ENCODE data around the gene PARN. TPM values are rescaled to one million over a fixed set of nuclear protein-coding genes. Genes with fewer than 3 reads are reported as not detected.

The PARN gene
- total RNA-seq, 2 experiments from 2014 or later: 27.4 to 28.2 TPM

- Mint-ChIP-seq H3K36me3 (ENCODE audit: low read depth) (peaks cover 25% of the 10 kb centered on the region), H3K4me1 (ENCODE audit: low read depth) (no peaks in the 10 kb centered on the region), H3K27ac (no peak overlapping the region), H3K4me3 (no peak overlapping the region), H3K27me3 (no peaks in the 10 kb centered on the region), H3K9me3 (no peaks in the 10 kb centered on the region)
- POLR2A ChIA-PET: no interaction called here
- intact Hi-C loops (cut with DNase I, micrococcal nuclease): no loop called here
- Histone ChIP-seq H3K27ac (ENCODE audit: low read depth in 1 of 2, low read length in 2 of 2) (no peak overlapping the region), H3K4me1 (ENCODE audit: insufficient read depth, low read length) (peaks cover 2% of the 10 kb centered on the region), H3K9me3 (ENCODE audit: control insufficient read depth in 1 of 2, insufficient read depth in 1 of 2, low read length in 2 of 2) (peaks cover 0 to 14% of the 10 kb centered on the region in 2 experiments), H3K4me3 (ENCODE audit: low read length) (no peak overlapping the region), H3K36me3 (ENCODE audit: insufficient read depth, low read length) (peaks cover 7% of the 10 kb centered on the region), H3K27me3 (ENCODE audit: control insufficient read depth in 1 of 2, insufficient read depth in 2 of 2, low read length in 2 of 2) (no peaks in the 10 kb centered on the region)
- DNase-seq: no peak
- no peak for TF ChIP-seq CTCF (IDR thresholded peaks at IDR 0.05)
- CTCF ChIA-PET: no interaction called here
- ATAC-seq (ENCODE audit: poor library complexity): no peak
Measured at GRCh38 chr16:14530046-14530445, 100.0 kb downstream of the PARN start.

- intact Hi-C loops (cut with DNase I, micrococcal nuclease): loop anchor here (1.0 to 5.0 kb wide), 5 partner anchors 226 to 607 kb away; partner anchors contain the start of gene ERCC4 (in 1 of the 2)
- Mint-ChIP-seq H3K27me3 (no peaks in the 10 kb centered on the region), H3K27ac (no peak overlapping the region), H3K4me3 (no peak overlapping the region), H3K4me1 (ENCODE audit: low read depth) (no peaks in the 10 kb centered on the region), H3K9me3 (no peaks in the 10 kb centered on the region), H3K36me3 (ENCODE audit: low read depth) (peaks cover 24% of the 10 kb centered on the region)
- ChIA-PET CTCF (interaction anchor here (1.2 kb wide), 1 partner anchor 279 kb away, joined by 3 read pairs; no protein-coding TSS in a partner anchor), POLR2A (no interaction called here)
- Histone ChIP-seq H3K4me1 (ENCODE audit: insufficient read depth, low read length) (peaks cover 2% of the 10 kb centered on the region), H3K27ac (ENCODE audit: low read depth in 1 of 2, low read length in 2 of 2) (no peak overlapping the region), H3K9me3 (ENCODE audit: control insufficient read depth in 1 of 2, insufficient read depth in 1 of 2, low read length in 2 of 2) (peaks cover 0 to 14% of the 10 kb centered on the region in 2 experiments), H3K27me3 (ENCODE audit: control insufficient read depth in 1 of 2, insufficient read depth in 2 of 2, low read length in 2 of 2) (no peaks in the 10 kb centered on the region), H3K4me3 (ENCODE audit: low read length) (no peak overlapping the region), H3K36me3 (ENCODE audit: insufficient read depth, low read length) (peaks cover 7% of the 10 kb centered on the region)
- TF ChIP-seq CTCF (IDR thresholded peaks at IDR 0.05): peak; percentile 69
- peak; percentile 48 for ATAC-seq (ENCODE audit: poor library complexity)
- DNase-seq: peak; percentile 24 to 76 (median 42)
Measured at GRCh38 chr16:14529010-14529669, 100.9 kb downstream of the PARN start.

- H3K27ac ChIP-seq (ENCODE audit: low read depth in 1 of 2, low read length in 2 of 2): no peak overlapping the region
- ATAC-seq (ENCODE audit: poor library complexity) (no peak), DNase-seq (no peak)
- H3K9me3 ChIP-seq (ENCODE audit: control insufficient read depth in 1 of 2, insufficient read depth in 1 of 2, low read length in 2 of 2): peaks cover 0 to 6% of the 10 kb centered on the region in 2 experiments
- no peaks in the 10 kb centered on the region for H3K4me1 Mint-ChIP-seq (ENCODE audit: low read depth)
- H3K9me3 Mint-ChIP-seq: no peaks in the 10 kb centered on the region
- CTCF ChIA-PET: interaction anchor here (1.2 kb wide), 1 partner anchor 278 kb away, joined by 3 read pairs; no protein-coding TSS in a partner anchor
- intact Hi-C loops (cut with DNase I, micrococcal nuclease): loop anchor here in 1 of 2 experiments (2.0 to 5.0 kb wide), 2 partner anchors 226 to 606 kb away; partner anchors contain the start of gene ERCC4
- H3K4me3 Mint-ChIP-seq: no peak overlapping the region
- H3K4me1 ChIP-seq (ENCODE audit: insufficient read depth, low read length): peaks cover 2% of the 10 kb centered on the region
- H3K27me3 Mint-ChIP-seq: no peaks in the 10 kb centered on the region
- H3K27ac Mint-ChIP-seq: no peak overlapping the region
- H3K36me3 ChIP-seq (ENCODE audit: insufficient read depth, low read length): peaks cover 7% of the 10 kb centered on the region
- peaks cover 16% of the 10 kb centered on the region for H3K36me3 Mint-ChIP-seq (ENCODE audit: low read depth)
- POLR2A ChIA-PET: no interaction called here
- H3K27me3 ChIP-seq (ENCODE audit: control insufficient read depth in 1 of 2, insufficient read depth in 2 of 2, low read length in 2 of 2): no peaks in the 10 kb centered on the region
- no peak overlapping the region for H3K4me3 ChIP-seq (ENCODE audit: low read length)
- TF ChIP-seq CTCF (IDR thresholded peaks at IDR 0.05): no peak
Measured at GRCh38 chr16:14528306-14528705, 101.8 kb downstream of the PARN start.

Measured in CD4-positive, alpha-beta T cell (primary cell).